ENCODE measurements around the gene POTEB2. TPM values are rescaled to one million over a fixed set of nuclear protein-coding genes. Genes with fewer than 3 reads are reported as not detected.

The POTEB2 gene
- total and polyA plus RNA-seq, 2 donors (not counting 3 experiments of a cell fraction or from before 2014, with no cell fraction given), result not detected

Small RNA genes within 50 kb of the gene (microRNA-seq; reads per million reads assigned to microRNA genes)
- not detected for gene MIR3118-2 (ENCODE audit: borderline number of aligned reads, borderline replicate concordance)

Small RNA genes within 50 kb of the gene (small RNA-seq; reads per million reads assigned to genes)
- gene AC012414.2 (ENCODE audit: insufficient read depth, insufficient read length, low read depth, low replicate concordance) (not detected), gene MIR3118-2 (ENCODE audit: insufficient read depth, insufficient read length, low read depth, low replicate concordance) (not detected), gene RNU6-749P (ENCODE audit: insufficient read depth, insufficient read length, low read depth, low replicate concordance) (not detected), gene ZNF519P2 (ENCODE audit: insufficient read depth, insufficient read length, low read depth, low replicate concordance) (not detected)

All from endothelial cell of umbilical vein (primary cell).